CD14-positive monocyte (primary cell): ENCODE results near the gene CAPN14. TPM values are rescaled to one million over a fixed set of nuclear protein-coding genes. Genes with fewer than 3 reads are reported as not detected.
A peak's percentile ranks its signal among the peaks of the same experiment; 100 is the strongest.

Source experiments
- DNase-seq, 3 donors: peaks; one replicate each; pipeline ENCODE4 v3.0.0-alpha.2; 2011 to 2022
- H2AFZ ChIP-seq: 2 replicates; pipeline ENCODE4 v1.6.0; 2012; ENCODE audit warnings: mild to moderate bottlenecking, low read depth, low read length, inconsistent platforms; ENCODE audit not compliant: insufficient read depth, poor library complexity, severe bottlenecking
- H3K27ac ChIP-seq, 2 donors: 1 replicate in 1 of 2; 2 replicates in 1 of 2; pipeline ENCODE4 v1.5.1; 2012 to 2013; ENCODE audit warnings: low read length in 2 of 2, control low read depth in 1 of 2, inconsistent platforms in 1 of 2, low read depth in 1 of 2, mild to moderate bottlenecking in 1 of 2
- H3K27me3 ChIP-seq, 2 donors: one replicate each; pipeline versions ENCODE4 v1.6.0 to v1.6.1; 2011 to 2013; ENCODE audit warnings: low read length in 2 of 2; ENCODE audit not compliant: control insufficient read depth in 2 of 2, insufficient read depth in 2 of 2
- H3K36me3 ChIP-seq, 2 donors: replicated peaks in 1 of 2; 1 replicate in 1 of 2; 2 replicates in 1 of 2; pipeline versions ENCODE4 v1.5.1 to v1.6.1; 2012 to 2013; ENCODE audit warnings: low read length in 2 of 2, control low read depth in 1 of 2, inconsistent platforms in 1 of 2, mild to moderate bottlenecking in 1 of 2; ENCODE audit not compliant: insufficient read depth in 2 of 2, control insufficient read depth in 1 of 2
- H3K4me1 ChIP-seq, 2 donors: 1 replicate in 1 of 2; 2 replicates in 1 of 2; pipeline versions ENCODE4 v1.5.1 to v1.6.1; 2012 to 2013; ENCODE audit warnings: low read length in 2 of 2, control low read depth in 1 of 2, inconsistent platforms in 1 of 2, mild to moderate bottlenecking in 1 of 2, moderate library complexity in 1 of 2; ENCODE audit not compliant: insufficient read depth in 2 of 2, control insufficient read depth in 1 of 2
- H3K4me2 ChIP-seq: replicated peaks from 2 replicates; pipeline ENCODE3; 2012; ENCODE audit warnings: low read length, moderate library complexity, mild to moderate bottlenecking; ENCODE audit not compliant: poor library complexity, severe bottlenecking; ENCODE audit errors: extremely low read depth
- H3K4me3 ChIP-seq, 3 experiments: fragments of 200-600 bp in 1 of 3; sonication (generic) in 1 of 3; replicated peaks in 1 of 3; 1 replicate in 2 of 3; 2 replicates in 1 of 3; pipeline ENCODE4 v1.5.1; 2011 to 2013; ENCODE audit warnings: low read length in 3 of 3, mild to moderate bottlenecking in 3 of 3, control low read depth in 2 of 3, low read depth in 2 of 3, inconsistent platforms in 1 of 3, moderate library complexity in 1 of 3
- H3K79me2 ChIP-seq: 2 replicates; pipeline ENCODE4 v1.6.0; 2012; ENCODE audit warnings: mild to moderate bottlenecking, control low read depth, inconsistent platforms, low read length, moderate library complexity; ENCODE audit not compliant: insufficient read depth
- H3K9ac ChIP-seq: 2 replicates; pipeline ENCODE4 v1.6.0; 2017; ENCODE audit warnings: low read length, mild to moderate bottlenecking; ENCODE audit not compliant: insufficient read depth, poor library complexity, severe bottlenecking
- H3K9me3 ChIP-seq, 2 donors: replicated peaks in 1 of 2; 1 replicate in 1 of 2; 2 replicates in 1 of 2; pipeline versions ENCODE4 v1.5.1 to v1.6.1; 2012 to 2013; ENCODE audit warnings: low read length in 2 of 2, control low read depth in 1 of 2; ENCODE audit not compliant: control insufficient read depth in 1 of 2, insufficient read depth in 1 of 2
- H4K20me1 ChIP-seq: 2 replicates; pipeline ENCODE4 v1.6.0; 2012; ENCODE audit warnings: mild to moderate bottlenecking, low read length, control low read depth, moderate library complexity; ENCODE audit not compliant: insufficient read depth
- H3K27ac Mint-ChIP-seq, 7 donors: one replicate each; pipeline ENCODE4 v1.8.0; 2020; ENCODE audit warnings: mild to moderate bottlenecking in 7 of 7, mixed read lengths in 7 of 7, moderate library complexity in 6 of 7, inconsistent platforms in 2 of 7
- H3K27me3 Mint-ChIP-seq, 3 donors: one replicate each; pipeline ENCODE4 v1.8.0; 2021 to 2022; ENCODE audit warnings: low read depth in 3 of 3, mild to moderate bottlenecking in 3 of 3, mixed read lengths in 3 of 3, moderate library complexity in 3 of 3, inconsistent platforms in 1 of 3
- H3K36me3 Mint-ChIP-seq, 2 donors: one replicate each; pipeline ENCODE4 v1.8.0; 2020; ENCODE audit warnings: mixed read lengths in 2 of 2, inconsistent platforms in 1 of 2, mild to moderate bottlenecking in 1 of 2
- H3K4me1 Mint-ChIP-seq: one replicate; pipeline ENCODE4 v1.8.0; 2020; ENCODE audit warnings: mild to moderate bottlenecking, mixed read lengths
- H3K4me3 Mint-ChIP-seq, 2 donors: one replicate each; pipeline ENCODE4 v1.8.0; 2020; ENCODE audit warnings: mild to moderate bottlenecking in 2 of 2, mixed read lengths in 2 of 2, moderate library complexity in 1 of 2
- H3K9me3 Mint-ChIP-seq, 7 donors: one replicate each; pipeline ENCODE4 v1.8.0; 2020 to 2022; ENCODE audit warnings: mixed read lengths in 7 of 7, mild to moderate bottlenecking in 6 of 7, moderate library complexity in 6 of 7, inconsistent platforms in 2 of 7
- WGBS: methylation state at CpG from one replicate; pipeline ENCODE4 v1.1.5; 2013; ENCODE audit warnings: missing lambda C conversion rate; ENCODE audit not compliant: insufficient coverage; 5-methylcytosine and 5-hydroxymethylcytosine counted together
- intact Hi-C, 2 donors: fragments of 100-400 bp; cut with micrococcal nuclease; formaldehyde crosslinking; loops; one replicate each; pipeline versions ENCODE4 v1.15.0 to v1.15.1; 2023
- polyA plus RNA-seq, 3 donors: library from polyadenylated mRNA; depleted of rRNA in 1 of 3; unstranded in 2 of 3; stranded (reverse) in 1 of 3; fragments of 300-500 nt in 2 of 3; fragments of >200 nt in 1 of 3; fragmentation: Illumina TruSeq in 2 of 3; gene quantifications; 1 replicate in 2 of 3; 2 replicates in 1 of 3; pipeline ENCODE4 v1.2.3, GENCODE V29; 2012 to 2021
- TF ChIP-seq, protein P1 (sequence below): fragments of 200-600 bp; IDR thresholded peaks from one replicate; pipeline ENCODE4 v1.8.0; 2022; ENCODE audit warnings: antibody characterized with exemption, mild to moderate bottlenecking

CAPN14 gene
- polyA plus RNA-seq, 3 donors, result not detected

GRCh38 chr2:31258351-31258750, 41.0 kb upstream of the CAPN14 start:
- H3K36me3 Mint-ChIP-seq, result no peaks in the 10 kb centered on the region
- H3K4me3 ChIP-seq, result no peak overlapping the region
- no peaks in the 10 kb centered on the region for H3K27me3 ChIP-seq
- WGBS, result 90% methylated on average over 1 of the region's 5 CpGs
- H3K4me3 Mint-ChIP-seq, result no peak overlapping the region
- peaks cover 0 to 2% (median 2%) of the 10 kb centered on the region in 3 donors for H3K27me3 Mint-ChIP-seq
- no peak overlapping the region for H2AFZ ChIP-seq
- H3K79me2 ChIP-seq, result no peaks in the 10 kb centered on the region
- no peaks in the 10 kb centered on the region for H3K9me3 Mint-ChIP-seq
- intact Hi-C loops, result no loop called here
- H3K36me3 ChIP-seq, result no peaks in the 10 kb centered on the region
- no peak for DNase-seq
- no peaks in the 10 kb centered on the region for H3K4me1 Mint-ChIP-seq
- no peak overlapping the region for H3K27ac ChIP-seq
- TF ChIP-seq, protein P1, sequence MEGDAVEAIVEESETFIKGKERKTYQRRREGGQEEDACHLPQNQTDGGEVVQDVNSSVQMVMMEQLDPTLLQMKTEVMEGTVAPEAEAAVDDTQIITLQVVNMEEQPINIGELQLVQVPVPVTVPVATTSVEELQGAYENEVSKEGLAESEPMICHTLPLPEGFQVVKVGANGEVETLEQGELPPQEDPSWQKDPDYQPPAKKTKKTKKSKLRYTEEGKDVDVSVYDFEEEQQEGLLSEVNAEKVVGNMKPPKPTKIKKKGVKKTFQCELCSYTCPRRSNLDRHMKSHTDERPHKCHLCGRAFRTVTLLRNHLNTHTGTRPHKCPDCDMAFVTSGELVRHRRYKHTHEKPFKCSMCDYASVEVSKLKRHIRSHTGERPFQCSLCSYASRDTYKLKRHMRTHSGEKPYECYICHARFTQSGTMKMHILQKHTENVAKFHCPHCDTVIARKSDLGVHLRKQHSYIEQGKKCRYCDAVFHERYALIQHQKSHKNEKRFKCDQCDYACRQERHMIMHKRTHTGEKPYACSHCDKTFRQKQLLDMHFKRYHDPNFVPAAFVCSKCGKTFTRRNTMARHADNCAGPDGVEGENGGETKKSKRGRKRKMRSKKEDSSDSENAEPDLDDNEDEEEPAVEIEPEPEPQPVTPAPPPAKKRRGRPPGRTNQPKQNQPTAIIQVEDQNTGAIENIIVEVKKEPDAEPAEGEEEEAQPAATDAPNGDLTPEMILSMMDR, result no peak
- H3K27ac Mint-ChIP-seq, result no peak overlapping the region
- no peaks in the 10 kb centered on the region for H4K20me1 ChIP-seq
- no peak overlapping the region for H3K9ac ChIP-seq
- no peaks in the 10 kb centered on the region for H3K4me1 ChIP-seq
- H3K9me3 ChIP-seq, result no peaks in the 10 kb centered on the region
- H3K4me2 ChIP-seq, result no peak overlapping the region

DNA sequence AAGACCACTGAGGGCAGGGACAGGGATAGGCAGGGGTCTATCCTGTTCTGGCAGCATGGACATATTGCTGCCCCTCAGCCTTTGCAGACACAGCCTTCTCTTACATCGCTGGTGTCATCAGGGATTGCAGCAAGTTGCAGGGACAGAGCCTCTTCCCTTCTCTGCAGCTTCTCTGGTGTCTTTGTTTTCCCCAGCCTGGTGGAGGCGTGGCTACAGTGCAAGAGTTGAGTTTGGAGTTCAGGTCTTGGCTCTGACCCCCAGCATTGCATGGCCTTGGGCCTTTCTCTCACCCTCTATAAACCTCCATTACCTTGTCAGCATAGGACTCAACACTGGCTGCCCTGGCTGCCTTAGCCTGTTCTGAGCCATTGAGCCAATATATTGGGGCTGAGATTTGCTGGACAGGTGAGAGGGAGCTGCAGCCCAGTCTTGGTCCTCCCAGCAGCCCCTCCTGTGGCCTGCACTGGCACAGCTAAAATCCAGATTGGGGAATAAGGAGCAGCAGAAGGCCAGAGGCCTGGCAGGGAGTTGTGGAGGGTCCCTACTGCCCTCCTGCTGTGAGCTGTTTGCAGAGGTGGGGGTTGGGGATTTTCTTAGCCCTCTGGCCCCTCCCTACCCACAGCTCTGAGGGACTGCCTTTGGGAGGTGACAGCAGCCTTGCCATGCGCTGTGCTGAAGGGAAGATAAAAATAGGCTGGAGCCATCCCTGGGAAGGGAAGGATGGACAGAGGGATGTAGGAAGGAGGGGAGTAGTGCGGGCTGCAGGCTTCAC, 39.5 kb upstream of the CAPN14 start:
- Histone ChIP-seq H3K4me3 (no peak overlapping the region), H3K36me3 (no peaks in the 10 kb centered on the region), H3K4me2 (no peak overlapping the region), H2AFZ (no peak overlapping the region), H3K4me1 (no peaks in the 10 kb centered on the region), H3K27ac (no peak overlapping the region), H4K20me1 (no peaks in the 10 kb centered on the region), H3K27me3 (no peaks in the 10 kb centered on the region), H3K9me3 (no peaks in the 10 kb centered on the region), H3K9ac (no peak overlapping the region), H3K79me2 (no peaks in the 10 kb centered on the region)
- TF ChIP-seq, protein P1, result no peak
- Mint-ChIP-seq H3K9me3 (no peaks in the 10 kb centered on the region), H3K27ac (peak overlapping the region in 1 of 7 donors; percentile 62), H3K27me3 (peaks cover 0 to 2% (median 2%) of the 10 kb centered on the region in 3 donors), H3K4me3 (no peak overlapping the region), H3K36me3 (no peaks in the 10 kb centered on the region), H3K4me1 (no peaks in the 10 kb centered on the region)
- intact Hi-C loops, result no loop called here
- WGBS, result 82% methylated on average over 3 of the region's 4 CpGs
- no peak for DNase-seq
